Osteocyte (in vitro differentiated cells): Measurements from ENCODE around the gene CNOT11. TPM values are rescaled to one million over a fixed set of nuclear protein-coding genes. Genes with fewer than 3 reads are reported as not detected.

Source experiments
- DNase-seq: peaks from one replicate; pipeline ENCODE4 v3.0.0; 2021; ENCODE audit warnings: mixed read lengths; ENCODE audit not compliant: unreplicated experiment; ENCODE audit errors: extremely low spot score
- H3K27ac Mint-ChIP-seq: one replicate; pipeline ENCODE4 v1.8.0; 2021; ENCODE audit warnings: mild to moderate bottlenecking, mixed read lengths; ENCODE audit not compliant: unreplicated experiment
- H3K27me3 Mint-ChIP-seq: one replicate; pipeline ENCODE4 v1.8.0; 2021; ENCODE audit warnings: mixed read lengths; ENCODE audit not compliant: unreplicated experiment
- H3K36me3 Mint-ChIP-seq: one replicate; pipeline ENCODE4 v1.8.0; 2021; ENCODE audit warnings: mixed read lengths; ENCODE audit not compliant: unreplicated experiment
- H3K4me1 Mint-ChIP-seq: one replicate; pipeline ENCODE4 v1.8.0; 2021; ENCODE audit warnings: mixed read lengths; ENCODE audit not compliant: unreplicated experiment
- H3K4me3 Mint-ChIP-seq: one replicate; pipeline ENCODE4 v1.8.0; 2021; ENCODE audit warnings: mild to moderate bottlenecking, moderate library complexity, mixed read lengths; ENCODE audit not compliant: unreplicated experiment
- H3K9me3 Mint-ChIP-seq: one replicate; pipeline ENCODE4 v1.8.0; 2021; ENCODE audit warnings: mixed read lengths; ENCODE audit not compliant: unreplicated experiment
- total RNA-seq: library from RNA; stranded (reverse); gene quantifications from 2 replicates; pipeline ENCODE4 v1.2.1, GENCODE V29; 2021
- TF ChIP-seq, protein P1 (sequence below): fragments of 200-600 bp; sonication (generic); IDR thresholded peaks from 2 replicates; pipeline ENCODE4 v1.5.0; 2021; ENCODE audit warnings: antibody characterized with exemption, mild to moderate bottlenecking, moderate library complexity

Gene CNOT11
- total RNA-seq, 1 donor from 2014 or later, result 31.4 TPM

DNA sequence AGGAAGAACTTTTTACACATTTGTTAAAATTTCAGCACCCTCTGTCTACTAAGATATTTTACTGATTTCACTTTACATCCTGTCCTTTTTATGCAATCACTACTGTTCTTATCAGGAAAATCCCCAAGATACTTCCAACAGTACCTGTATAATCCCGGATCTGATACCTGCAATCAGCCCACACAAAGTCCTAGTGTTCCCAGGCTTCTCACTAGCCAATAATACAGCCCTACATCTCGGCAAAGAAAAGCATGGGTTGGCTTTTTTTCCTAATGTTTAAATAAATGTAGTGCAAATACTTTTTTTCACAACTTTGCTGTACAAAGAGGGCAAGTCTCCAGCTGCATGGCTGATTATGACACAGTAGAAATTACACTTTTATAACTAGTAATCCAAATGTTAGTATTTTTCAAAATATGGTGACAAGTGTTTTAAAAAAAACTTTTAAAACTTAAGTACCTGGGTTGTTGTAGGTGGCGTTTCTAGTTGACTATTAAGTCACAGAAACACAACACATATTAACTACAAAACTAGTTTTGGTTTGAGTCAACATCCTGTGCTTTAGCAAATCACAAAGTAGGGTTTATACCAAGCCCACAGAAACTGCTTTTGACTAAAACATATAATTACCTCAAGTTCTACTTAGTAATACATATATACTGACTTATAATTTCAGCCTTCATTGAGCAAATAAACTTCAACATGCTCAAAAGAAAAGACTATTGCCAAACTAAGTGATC is 19.5 kb downstream of the CNOT11 start:
- Mint-ChIP-seq H3K4me1 (peaks cover 6% of the 10 kb centered on the region), H3K27me3 (no peaks in the 10 kb centered on the region), H3K9me3 (no peaks in the 10 kb centered on the region), H3K27ac (no peak overlapping the region), H3K4me3 (no peak overlapping the region), H3K36me3 (peaks cover 46% of the 10 kb centered on the region)
- TF ChIP-seq, protein P1, sequence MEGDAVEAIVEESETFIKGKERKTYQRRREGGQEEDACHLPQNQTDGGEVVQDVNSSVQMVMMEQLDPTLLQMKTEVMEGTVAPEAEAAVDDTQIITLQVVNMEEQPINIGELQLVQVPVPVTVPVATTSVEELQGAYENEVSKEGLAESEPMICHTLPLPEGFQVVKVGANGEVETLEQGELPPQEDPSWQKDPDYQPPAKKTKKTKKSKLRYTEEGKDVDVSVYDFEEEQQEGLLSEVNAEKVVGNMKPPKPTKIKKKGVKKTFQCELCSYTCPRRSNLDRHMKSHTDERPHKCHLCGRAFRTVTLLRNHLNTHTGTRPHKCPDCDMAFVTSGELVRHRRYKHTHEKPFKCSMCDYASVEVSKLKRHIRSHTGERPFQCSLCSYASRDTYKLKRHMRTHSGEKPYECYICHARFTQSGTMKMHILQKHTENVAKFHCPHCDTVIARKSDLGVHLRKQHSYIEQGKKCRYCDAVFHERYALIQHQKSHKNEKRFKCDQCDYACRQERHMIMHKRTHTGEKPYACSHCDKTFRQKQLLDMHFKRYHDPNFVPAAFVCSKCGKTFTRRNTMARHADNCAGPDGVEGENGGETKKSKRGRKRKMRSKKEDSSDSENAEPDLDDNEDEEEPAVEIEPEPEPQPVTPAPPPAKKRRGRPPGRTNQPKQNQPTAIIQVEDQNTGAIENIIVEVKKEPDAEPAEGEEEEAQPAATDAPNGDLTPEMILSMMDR, result no peak
- no peak for DNase-seq

DNA sequence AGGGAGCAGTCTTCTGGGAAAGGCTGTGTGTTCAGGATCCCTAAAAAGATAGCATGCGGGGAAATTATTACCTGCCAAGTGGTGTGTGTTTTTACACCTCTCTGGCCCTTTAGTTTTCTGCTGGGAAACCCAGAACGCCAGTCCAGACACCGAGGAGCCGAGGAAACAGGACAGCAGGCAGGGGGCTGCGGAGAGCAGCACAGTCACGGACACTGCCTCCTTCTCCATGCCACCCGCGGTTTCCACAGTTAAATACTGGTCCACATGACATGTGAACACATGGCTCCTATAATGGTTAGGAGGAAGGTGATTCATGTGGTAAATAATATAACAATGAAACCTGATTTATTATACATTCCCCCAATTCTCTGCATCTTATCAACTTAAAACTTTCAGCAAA is 20.4 kb downstream of the CNOT11 start:
- Mint-ChIP-seq H3K4me1 (no peaks in the 10 kb centered on the region), H3K27me3 (no peaks in the 10 kb centered on the region), H3K36me3 (peaks cover 40% of the 10 kb centered on the region), H3K9me3 (no peaks in the 10 kb centered on the region), H3K4me3 (no peak overlapping the region), H3K27ac (no peak overlapping the region)
- TF ChIP-seq, protein P1, result no peak
- DNase-seq, result no peak

DNA sequence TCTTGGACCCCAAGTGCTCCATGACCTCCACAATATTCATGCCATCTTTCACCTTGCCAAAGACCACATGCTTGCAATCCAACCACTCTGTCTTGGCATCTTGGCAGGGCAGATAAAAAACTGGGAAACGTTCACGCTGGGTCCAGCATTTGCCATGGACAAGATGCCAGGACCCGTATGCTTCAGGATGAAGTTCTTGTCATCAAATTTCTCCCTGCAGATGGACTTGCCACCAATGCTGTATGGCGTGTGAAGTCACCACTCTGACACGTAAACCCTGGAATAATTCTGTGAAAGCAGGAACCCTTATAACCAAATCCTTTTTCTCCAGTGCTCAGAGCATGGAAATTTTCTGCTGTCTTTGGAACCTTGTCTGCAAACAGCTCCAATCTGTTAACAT is 21.5 kb downstream of the CNOT11 start:
- TF ChIP-seq, protein P1, result no peak
- DNase-seq, result no peak
- no peak overlapping the region for H3K4me3 Mint-ChIP-seq
- H3K4me1 Mint-ChIP-seq, result no peaks in the 10 kb centered on the region
- no peak overlapping the region for H3K27ac Mint-ChIP-seq
- H3K36me3 Mint-ChIP-seq, result peaks cover 37% of the 10 kb centered on the region
- H3K27me3 Mint-ChIP-seq, result no peaks in the 10 kb centered on the region
- H3K9me3 Mint-ChIP-seq, result no peaks in the 10 kb centered on the region

DNA sequence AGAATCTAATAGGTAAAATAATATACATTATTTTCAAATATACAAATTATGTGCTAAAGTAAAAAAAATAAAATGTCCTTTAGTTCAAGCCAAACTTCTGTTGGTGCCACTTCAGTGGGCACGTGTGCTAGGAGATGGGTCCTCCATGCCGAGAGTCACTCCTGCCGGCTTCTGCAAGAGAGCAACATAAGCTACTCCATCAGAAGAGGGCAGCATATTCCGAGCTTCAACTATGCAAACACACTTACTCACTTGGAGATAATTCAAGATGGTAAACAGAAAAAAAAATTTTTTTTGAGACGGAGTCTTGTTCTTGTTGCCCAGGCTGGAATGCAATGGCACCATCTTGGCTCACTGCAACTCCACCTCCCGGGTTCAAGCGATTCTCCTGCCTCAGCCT is 24.4 kb downstream of the CNOT11 start:
- peaks cover 44% of the 10 kb centered on the region for H3K36me3 Mint-ChIP-seq
- no peak for DNase-seq
- H3K4me1 Mint-ChIP-seq, result no peaks in the 10 kb centered on the region
- no peak overlapping the region for H3K27ac Mint-ChIP-seq
- no peaks in the 10 kb centered on the region for H3K27me3 Mint-ChIP-seq
- TF ChIP-seq, protein P1, result no peak
- no peaks in the 10 kb centered on the region for H3K9me3 Mint-ChIP-seq
- no peak overlapping the region for H3K4me3 Mint-ChIP-seq

DNA sequence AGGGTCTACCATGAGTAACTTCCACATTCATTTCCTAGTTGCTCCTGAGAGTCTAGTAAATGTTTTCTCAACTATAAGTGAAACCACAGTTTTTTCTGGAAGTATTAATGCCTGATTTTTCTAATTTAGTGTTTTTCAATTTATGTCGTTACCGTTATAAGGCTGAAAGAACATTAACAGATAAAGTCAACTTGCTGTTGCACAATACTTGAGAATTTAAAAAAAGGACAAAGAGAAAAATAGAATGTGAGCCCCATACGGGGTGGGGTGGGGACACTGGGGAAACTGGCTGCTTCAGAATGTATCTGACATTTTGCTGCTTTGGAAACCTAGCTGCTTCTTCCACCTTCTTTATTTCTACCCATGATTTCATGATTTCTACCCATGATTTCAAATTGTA is 26.2 kb downstream of the CNOT11 start:
- Mint-ChIP-seq H3K9me3 (no peaks in the 10 kb centered on the region), H3K4me1 (no peaks in the 10 kb centered on the region), H3K27ac (no peak overlapping the region), H3K4me3 (no peak overlapping the region), H3K36me3 (peaks cover 48% of the 10 kb centered on the region), H3K27me3 (no peaks in the 10 kb centered on the region)
- DNase-seq, result no peak
- TF ChIP-seq, protein P1, result no peak
